ENCODE measurements around the gene SPOCK2. TPM values are rescaled to one million over a fixed set of nuclear protein-coding genes. Genes with fewer than 3 reads are reported as not detected.

Gene SPOCK2
- polyA plus RNA-seq, 3 donors = 0.20 to 1.6 (median 0.45) TPM

DNA sequence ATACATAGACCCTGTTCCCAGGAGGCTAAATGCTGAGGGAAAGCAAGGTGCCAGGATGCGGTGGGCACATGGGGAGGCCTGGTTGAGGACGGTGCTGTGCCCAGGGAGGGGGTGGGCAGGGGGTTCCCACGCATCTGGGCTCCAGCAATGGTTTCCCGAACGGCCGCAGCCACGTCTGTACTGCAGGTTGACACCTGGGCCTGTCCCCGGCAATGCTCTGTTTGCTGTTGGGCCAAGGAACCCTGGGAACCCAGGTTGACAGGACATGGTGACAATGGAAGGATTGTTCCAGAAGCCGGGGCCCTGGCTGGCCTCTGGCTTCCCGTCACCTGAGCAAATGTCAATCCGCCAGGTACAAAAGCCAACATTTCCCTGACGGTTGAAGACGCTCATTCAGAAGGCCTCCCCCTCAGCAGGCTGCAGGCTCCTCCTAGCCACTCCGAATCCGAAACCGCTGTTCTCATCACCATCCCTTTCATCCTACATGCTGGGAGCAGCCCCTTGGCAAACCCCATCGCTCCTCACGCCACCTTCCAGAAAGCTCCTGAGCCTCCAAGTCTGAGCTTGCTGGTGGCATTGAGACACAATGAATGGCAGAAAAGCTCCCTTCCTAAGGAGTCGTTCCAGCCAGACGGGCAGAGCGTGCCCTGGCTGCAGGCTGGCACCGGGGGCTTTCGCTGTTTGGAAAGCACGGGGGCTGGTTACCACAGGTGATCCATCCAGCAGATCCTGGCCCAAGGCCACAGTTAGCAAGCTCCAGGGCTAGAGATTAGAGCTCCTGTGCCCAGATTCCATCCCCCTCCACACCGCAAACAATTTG lies 31.2 kb downstream of the SPOCK2 start:
- no peak overlapping the region for H3K4me3 Mint-ChIP-seq

GRCh38 chr10:72056113-72056512 lies 32.2 kb downstream of the SPOCK2 start:
- Histone ChIP-seq H3K4me1 (ENCODE audit: control insufficient read depth in 1 of 2, insufficient read depth in 2 of 2, low read length in 2 of 2) (no peaks in the 10 kb centered on the region), H4K20me1 (ENCODE audit: insufficient read depth, low read length) (no peaks in the 10 kb centered on the region), H3K9ac (ENCODE audit: insufficient read depth, low read length, poor library complexity, severe bottlenecking) (no peak overlapping the region), H3K9me3 (replicated peaks in 1 of 2; ENCODE audit: control insufficient read depth in 1 of 2, insufficient read depth in 1 of 2, low read length in 2 of 2) (no peaks in the 10 kb centered on the region), H3K79me2 (ENCODE audit: insufficient read depth, low read length) (no peaks in the 10 kb centered on the region), H3K27me3 (ENCODE audit: control insufficient read depth in 2 of 2, insufficient read depth in 2 of 2, low read length in 2 of 2) (no peaks in the 10 kb centered on the region), H3K36me3 (replicated peaks in 1 of 2; ENCODE audit: control insufficient read depth in 1 of 2, insufficient read depth in 2 of 2, low read length in 2 of 2) (no peaks in the 10 kb centered on the region), H3K4me3 (replicated peaks in 1 of 3; ENCODE audit: low read depth in 2 of 3, low read length in 3 of 3) (no peak overlapping the region), H3K4me2 (replicated peaks; ENCODE audit: extremely low read depth, low read length, poor library complexity, severe bottlenecking) (no peak overlapping the region), H2AFZ (ENCODE audit: insufficient read depth, low read depth, low read length, poor library complexity, severe bottlenecking) (no peak overlapping the region), H3K27ac (ENCODE audit: low read depth in 1 of 2, low read length in 2 of 2) (no peak overlapping the region)
- intact Hi-C loops (cut with micrococcal nuclease) = loop anchor here in 1 of 2 donors (10.0 kb wide), 1 partner anchor 289 kb away; no protein-coding TSS in a partner anchor
- H3K27me3 Mint-ChIP-seq (ENCODE audit: low read depth in 3 of 3) = peaks cover 1 to 13% (median 3%) of the 10 kb centered on the region in 3 donors
- H3K9me3 Mint-ChIP-seq = no peaks in the 10 kb centered on the region
- no peak overlapping the region for H3K4me3 Mint-ChIP-seq
- no peak for TF ChIP-seq CTCF (IDR thresholded peaks at IDR 0.05)
- H3K27ac Mint-ChIP-seq = no peak overlapping the region
- no peaks in the 10 kb centered on the region for H3K36me3 Mint-ChIP-seq
- no peak for DNase-seq
- 93% methylated on average over 4 of the region's 5 CpGs for WGBS (ENCODE audit: insufficient coverage)
- H3K4me1 Mint-ChIP-seq = peaks cover 5% of the 10 kb centered on the region

More for the DNA sequence above, 31.2 kb downstream of the SPOCK2 start:
- H3K27me3 Mint-ChIP-seq (ENCODE audit: low read depth in 3 of 3) = peaks cover 1 to 13% (median 3%) of the 10 kb centered on the region in 3 donors
- no peak overlapping the region for H3K4me2 ChIP-seq (replicated peaks; ENCODE audit: extremely low read depth, low read length, poor library complexity, severe bottlenecking)
- no peaks in the 10 kb centered on the region for H3K9me3 Mint-ChIP-seq
- no peaks in the 10 kb centered on the region for H3K36me3 ChIP-seq (replicated peaks in 1 of 2; ENCODE audit: control insufficient read depth in 1 of 2, insufficient read depth in 2 of 2, low read length in 2 of 2)
- intact Hi-C loops (cut with micrococcal nuclease) = loop anchor here in 1 of 2 donors (10.0 kb wide), 1 partner anchor 288 kb away; no protein-coding TSS in a partner anchor
- no peak for TF ChIP-seq CTCF (IDR thresholded peaks at IDR 0.05)
- no peaks in the 10 kb centered on the region for H3K27me3 ChIP-seq (ENCODE audit: control insufficient read depth in 2 of 2, insufficient read depth in 2 of 2, low read length in 2 of 2)
- whole genome bisulfite sequencing (ENCODE audit: insufficient coverage) = 93% methylated on average over 15 of the region's 25 CpGs
- H3K9me3 ChIP-seq (replicated peaks in 1 of 2; ENCODE audit: control insufficient read depth in 1 of 2, insufficient read depth in 1 of 2, low read length in 2 of 2) = no peaks in the 10 kb centered on the region
- H3K79me2 ChIP-seq (ENCODE audit: insufficient read depth, low read length) = no peaks in the 10 kb centered on the region
- no peak overlapping the region for H3K4me3 ChIP-seq (replicated peaks in 1 of 3; ENCODE audit: low read depth in 2 of 3, low read length in 3 of 3)
- H3K27ac ChIP-seq (ENCODE audit: low read depth in 1 of 2, low read length in 2 of 2) = no peak overlapping the region
- H3K4me1 ChIP-seq (ENCODE audit: control insufficient read depth in 1 of 2, insufficient read depth in 2 of 2, low read length in 2 of 2) = no peaks in the 10 kb centered on the region
- peaks cover 5% of the 10 kb centered on the region for H3K4me1 Mint-ChIP-seq
- H3K27ac Mint-ChIP-seq = no peak overlapping the region
- H2AFZ ChIP-seq (ENCODE audit: insufficient read depth, low read depth, low read length, poor library complexity, severe bottlenecking) = no peak overlapping the region
- DNase-seq = no peak
- H3K36me3 Mint-ChIP-seq = no peaks in the 10 kb centered on the region
- no peaks in the 10 kb centered on the region for H4K20me1 ChIP-seq (ENCODE audit: insufficient read depth, low read length)
- no peak overlapping the region for H3K9ac ChIP-seq (ENCODE audit: insufficient read depth, low read length, poor library complexity, severe bottlenecking)
